NCI-H510A treated with DMSO at 0.1 percent for 48 hours (cell line): ENCODE measurements around the gene ATAD5.
"Not testable (repeated sequence)": the region's sequence is repeated elsewhere in the genome, so short reads cannot be mapped to it uniquely, and the experiment has no call there.

Experiments
- DNase-seq: peaks from one replicate; lab custom pipeline; 2025; lab: John Stamatoyannopoulos, UW

The ATAD5 gene

GRCh38 chr17:30831663-30832437 lies at the start of gene ATAD5:
TSS of gene ATAD5 (plus strand) at chr17:30831966. CDS start at chr17:30832348, 382 bp downstream.
- peak; percentile 80 for DNase-seq

DNA sequence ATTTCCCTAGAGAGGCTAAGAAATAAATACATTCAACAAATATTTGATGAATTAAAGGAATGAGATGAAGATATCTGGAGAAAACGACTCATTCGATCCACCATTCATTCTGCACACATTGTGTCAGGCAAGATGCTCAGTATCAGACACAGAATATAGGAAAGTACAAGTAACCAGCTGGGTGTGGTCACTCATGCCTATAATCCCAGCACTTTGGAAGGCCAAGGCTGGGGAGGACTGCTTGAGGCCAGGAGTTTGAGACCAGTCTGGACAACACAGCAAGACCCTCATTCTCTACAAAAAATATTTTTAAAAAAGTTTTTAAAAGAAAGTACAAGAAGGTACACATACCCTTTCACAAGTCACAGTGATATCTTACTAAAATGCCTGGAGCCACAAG lies 49.6 kb upstream of the ATAD5 start:
- no peak for DNase-seq

GRCh38 chr17:30788918-30789317 lies 42.8 kb upstream of the ATAD5 start:
- no peak for DNase-seq

DNA sequence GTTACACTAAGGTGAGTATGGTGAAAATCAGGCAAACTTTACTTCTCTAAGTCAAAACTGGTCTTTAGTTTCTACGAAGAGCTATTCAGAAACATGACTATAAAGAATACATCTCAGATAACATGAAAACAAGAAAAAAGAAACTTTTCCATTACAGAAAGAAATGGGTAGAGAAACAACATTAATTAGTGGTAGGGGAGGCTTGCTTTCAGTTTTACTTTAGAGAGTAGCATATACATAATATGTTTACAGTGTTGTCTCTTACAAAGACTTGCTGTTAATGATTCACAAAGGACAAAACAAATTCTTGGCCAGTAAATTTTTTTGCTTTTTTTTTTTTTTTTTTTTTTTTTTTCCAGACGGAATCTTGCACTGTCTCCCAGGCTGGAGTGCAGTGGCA lies 41.5 kb upstream of the ATAD5 start:
- no peak for DNase-seq

- no peak for DNase-seq
These were observed 38.3 kb upstream of the ATAD5 start for GRCh38 chr17:30793282-30793977.

DNA sequence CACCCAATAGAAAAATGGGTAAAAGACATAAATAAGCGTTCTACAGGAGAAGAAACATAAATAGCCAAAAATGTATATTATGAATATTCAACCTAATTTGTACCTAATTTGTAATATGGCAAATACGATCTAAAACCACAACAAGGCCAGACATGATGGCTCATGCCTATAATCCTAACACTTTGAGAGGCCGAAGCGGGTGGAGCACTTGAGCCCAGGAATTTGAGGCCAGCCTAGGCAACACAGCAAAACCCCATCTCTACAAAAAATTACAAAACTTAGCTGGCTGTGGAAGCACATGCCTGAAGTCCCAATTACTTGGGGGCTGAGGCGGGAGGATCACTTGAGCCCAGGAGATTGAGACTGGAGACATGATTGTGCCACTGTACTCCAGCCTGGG lies 37.4 kb upstream of the ATAD5 start:
- no peak for DNase-seq

GRCh38 chr17:30796016-30796415 lies 35.8 kb upstream of the ATAD5 start:
- no peak for DNase-seq

DNA sequence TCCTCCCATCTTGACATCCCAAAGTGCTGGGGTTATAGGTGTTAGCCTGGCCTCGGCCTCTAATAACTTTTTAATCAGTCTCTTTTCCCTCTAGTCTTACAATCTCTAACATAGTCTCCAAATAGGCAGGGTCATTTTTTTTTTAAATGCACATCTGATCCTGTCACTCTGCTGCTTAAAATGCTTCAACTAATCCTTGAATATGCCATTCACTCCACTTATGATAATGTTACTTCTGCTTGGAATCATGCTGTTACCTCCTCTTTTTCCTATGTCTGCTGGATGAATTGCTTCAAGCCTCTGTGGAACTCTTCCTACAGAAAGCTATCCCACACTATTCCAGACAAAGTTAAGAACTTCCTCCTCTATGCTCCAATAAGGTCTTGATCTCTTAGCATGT lies 30.1 kb upstream of the ATAD5 start:
- no peak for DNase-seq

GRCh38 chr17:30805944-30806456 lies 25.8 kb upstream of the ATAD5 start:
- DNase-seq: no peak

DNA sequence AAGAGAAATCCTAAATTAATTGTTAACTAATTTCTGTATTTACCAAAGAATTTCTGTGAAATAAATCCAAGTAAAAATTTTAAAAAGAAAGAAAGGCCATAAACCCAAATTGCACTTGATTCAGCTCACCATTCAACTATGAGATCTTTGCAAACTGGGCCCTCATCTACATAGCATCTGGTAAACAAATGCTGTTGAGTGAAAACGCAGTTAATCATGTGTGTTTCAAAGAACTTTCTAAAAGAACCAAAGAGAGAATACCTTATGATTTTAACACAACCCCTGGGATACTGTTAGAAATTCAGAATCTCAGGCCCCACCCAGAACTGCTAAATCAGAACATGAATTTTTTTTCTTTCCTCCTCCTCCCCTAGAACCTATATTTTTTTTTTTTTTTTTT lies 23.9 kb upstream of the ATAD5 start:
- no peak for DNase-seq

DNA sequence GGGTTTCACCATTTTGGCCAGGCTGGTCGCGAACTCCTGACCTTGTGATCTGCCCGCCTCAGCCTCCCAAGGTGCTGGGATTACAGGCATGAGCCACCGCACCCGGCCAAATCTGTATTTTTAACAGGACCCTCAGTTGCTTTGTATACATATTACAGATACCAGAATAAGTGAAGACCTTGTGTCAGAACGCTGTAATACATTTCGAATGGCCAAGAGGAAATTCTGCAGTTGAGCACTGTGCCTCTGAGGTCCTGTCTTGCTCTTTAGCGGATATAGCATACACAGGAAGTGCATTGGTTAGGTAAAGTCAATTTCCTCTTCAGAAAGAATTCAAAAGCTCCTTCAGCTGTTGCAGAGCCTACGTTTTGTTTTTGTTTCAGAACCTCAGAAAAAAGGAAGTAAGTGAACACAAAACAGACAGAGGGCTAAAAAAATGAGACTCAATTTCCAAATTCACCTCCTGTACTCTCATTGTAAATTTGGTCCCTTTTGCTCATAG lies 22.9 kb upstream of the ATAD5 start:
- DNase-seq: no peak

GRCh38 chr17:30809867-30810266 lies 21.9 kb upstream of the ATAD5 start:
- no peak for DNase-seq

GRCh38 chr17:30812218-30813177 lies 19.3 kb upstream of the ATAD5 start:
- DNase-seq: no peak

DNA sequence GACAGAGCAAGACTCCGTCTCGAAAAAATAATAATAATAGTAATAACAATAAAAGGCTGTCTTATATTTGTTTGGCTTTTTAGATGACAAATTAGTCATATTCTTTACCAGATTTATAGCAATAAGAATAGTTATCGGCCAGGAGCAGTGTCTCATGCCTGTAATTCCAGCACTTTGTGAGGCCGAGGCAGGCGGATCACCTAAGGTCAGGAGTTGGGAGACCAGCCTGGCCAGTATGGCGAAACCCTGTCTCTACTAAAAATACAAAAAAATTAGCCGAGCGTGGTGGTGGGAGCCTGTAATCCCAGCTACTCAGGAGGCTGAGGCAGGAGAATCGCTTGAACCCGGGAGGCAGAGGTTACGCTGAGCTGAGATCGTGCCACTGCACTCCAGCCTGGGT lies 17.5 kb upstream of the ATAD5 start:
- not testable (repeated sequence) for DNase-seq

GRCh38 chr17:30814860-30815259 lies 16.9 kb upstream of the ATAD5 start:
- not testable (repeated sequence) for DNase-seq

GRCh38 chr17:30816165-30816564 lies 15.6 kb upstream of the ATAD5 start:
- DNase-seq: no peak

DNA sequence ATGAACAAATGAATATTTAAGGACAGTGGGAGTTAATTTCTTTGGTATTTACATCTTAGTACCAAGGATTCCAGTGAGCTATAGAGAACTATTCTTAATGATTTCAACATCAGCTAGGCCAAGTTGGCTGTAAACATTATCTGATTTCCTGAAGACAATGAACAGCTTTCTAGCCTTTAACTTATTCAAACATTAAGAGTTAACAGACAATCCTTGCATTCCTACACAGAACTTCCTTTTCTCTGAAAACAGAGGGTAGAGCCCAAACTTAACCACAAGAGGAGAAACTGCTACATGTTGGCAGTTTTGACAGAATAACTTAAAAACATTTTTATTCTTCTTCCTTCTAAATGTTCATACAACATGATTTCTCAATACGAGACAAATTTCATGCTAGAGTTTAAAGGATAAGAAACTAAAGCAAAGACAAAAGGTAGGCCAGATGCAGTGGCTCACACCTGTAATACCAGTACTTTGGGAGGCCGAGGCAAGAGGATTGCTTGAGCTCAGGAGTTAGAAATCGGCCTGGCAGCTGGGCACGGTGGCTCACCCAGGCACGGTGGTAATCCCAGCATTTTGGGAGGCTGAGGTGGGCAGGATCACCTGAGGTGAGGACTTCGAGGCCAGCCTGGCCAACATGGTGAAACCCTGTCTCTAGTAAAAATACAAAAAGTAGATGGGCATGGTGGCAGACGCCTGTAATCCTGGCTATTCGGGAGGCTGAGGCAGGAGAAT lies 11.6 kb upstream of the ATAD5 start:
- no peak for DNase-seq

- DNase-seq: no peak
These were observed 9.7 kb upstream of the ATAD5 start for GRCh38 chr17:30821871-30822723.

- DNase-seq: not testable (repeated sequence)
These were observed 8.8 kb upstream of the ATAD5 start for GRCh38 chr17:30822919-30823318.

GRCh38 chr17:30823421-30823820 lies 8.3 kb upstream of the ATAD5 start:
- no peak for DNase-seq
